Lower leg skin (tissue), 4 donors: ENCODE measurements around the gene ERGIC1. TPM values are rescaled to one million over a fixed set of nuclear protein-coding genes. Genes with fewer than 3 reads are reported as not detected.

Experiments used
- DNase-seq, 2 donors: peaks; one replicate each; pipeline ENCODE4 v3.0.0-alpha.2; 2019; ENCODE audit warnings: low spot score in 2 of 2
- H3K4me3 ChIP-seq: fragments of 200-600 bp; sonication (generic); 2 replicates; pipeline ENCODE4 v1.5.1; 2017; ENCODE audit warnings: mild to moderate bottlenecking, low read depth; ENCODE audit not compliant: poor library complexity, severe bottlenecking
- CTCF ChIP-seq, 3 donors: fragments of 450-650 bp; IDR thresholded peaks; one replicate each; pipeline ENCODE4 v1.5.1; 2016; ENCODE audit warnings: antibody characterized with exemption in 3 of 3, mild to moderate bottlenecking in 3 of 3, moderate library complexity in 2 of 3
- POLR2A ChIP-seq, 2 donors: fragments of 450-650 bp; IDR thresholded peaks; one replicate each; pipeline ENCODE4 v1.6.1; 2016 to 2017; ENCODE audit warnings: antibody characterized with exemption in 2 of 2, mild to moderate bottlenecking in 1 of 2, moderate library complexity in 1 of 2
- WGBS, 2 donors: methylation state at CpG; one replicate each; pipeline ENCODE4 v1.1.5; 2018; 5-methylcytosine and 5-hydroxymethylcytosine counted together
- intact Hi-C: fragments of 100-400 bp; cut with DNase I; formaldehyde crosslinking; loops from one replicate; pipeline ENCODE4 v1.15.0; 2023; ENCODE audit warnings: low total_unique reads
- total RNA-seq, 4 donors: library from RNA; depleted of rRNA; stranded (reverse); fragments of >200 nt; gene quantifications; one replicate each; pipeline ENCODE4 v1.1.0, GENCODE V29; 2016

The ERGIC1 gene
- total RNA-seq, 4 donors from 2014 or later = 62.9 to 114 (median 82.6) TPM

- intact Hi-C loops = no loop called here
- DNase-seq = peak in 1 of 2 donors; percentile 84
- WGBS, 2 donors = 63 to 71% methylated on average over 9 of the region's 9 CpGs
Observed at GRCh38 chr5:172789687-172790495, 44.2 kb upstream of the ERGIC1 start.

DNA sequence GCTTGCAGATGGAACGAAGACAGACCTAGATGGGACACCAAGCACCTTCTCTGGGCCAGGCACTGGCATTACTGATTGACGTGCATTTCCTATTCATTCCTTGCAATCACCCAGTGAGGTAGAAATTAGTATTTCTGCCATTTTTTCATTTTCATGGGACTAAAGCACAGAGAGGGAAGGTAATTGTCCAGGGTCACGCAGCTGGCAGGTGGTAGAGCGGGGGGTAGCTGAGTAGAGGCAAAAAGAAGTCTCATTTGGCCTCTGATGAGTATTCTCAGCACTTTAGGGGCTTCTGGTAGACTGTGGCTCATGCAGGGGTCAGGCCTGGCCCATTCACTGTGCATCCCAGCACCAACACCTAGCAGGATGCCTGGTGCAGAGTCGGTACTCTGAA, 43.6 kb upstream of the ERGIC1 start:
- intact Hi-C loops = no loop called here
- no peak overlapping the region for H3K4me3 ChIP-seq
- DNase-seq = peak in 1 of 2 donors; percentile 59
- 74 to 88% methylated on average over 5 of the region's 5 CpGs for WGBS, 2 donors
- TF ChIP-seq POLR2A (IDR thresholded peaks at IDR 0.05) (no peak), CTCF (IDR thresholded peaks at IDR 0.05) (no peak)

More at GRCh38 chr5:172789687-172790495, 44.2 kb upstream of the ERGIC1 start:
- no peak overlapping the region for H3K4me3 ChIP-seq
- TF ChIP-seq POLR2A (IDR thresholded peaks at IDR 0.05) (no peak), CTCF (IDR thresholded peaks at IDR 0.05) (no peak)

- TF ChIP-seq POLR2A (IDR thresholded peaks at IDR 0.05) = no peak
- TF ChIP-seq CTCF (IDR thresholded peaks at IDR 0.05) = no peak
- no peak overlapping the region for H3K4me3 ChIP-seq
- peak in 1 of 2 donors; percentile 85 for DNase-seq
- intact Hi-C loops = no loop called here
- 59 to 65% methylated on average over 5 of the region's 6 CpGs for WGBS, 2 donors
Observed at GRCh38 chr5:172791286-172791685, 42.8 kb upstream of the ERGIC1 start.

GRCh38 chr5:172791726-172792445, 42.2 kb upstream of the ERGIC1 start:
- intact Hi-C loops = no loop called here
- H3K4me3 ChIP-seq = no peak overlapping the region
- TF ChIP-seq CTCF (IDR thresholded peaks at IDR 0.05) (no peak), POLR2A (IDR thresholded peaks at IDR 0.05) (no peak)
- WGBS, 2 donors = 88 to 90% methylated on average over 10 of the region's 10 CpGs
- DNase-seq = peak in 1 of 2 donors; percentile 80

GRCh38 chr5:172792701-172793570, 41.1 kb upstream of the ERGIC1 start:
- no peak for TF ChIP-seq CTCF (IDR thresholded peaks at IDR 0.05)
- no peak for TF ChIP-seq POLR2A (IDR thresholded peaks at IDR 0.05)
- peak in 1 of 2 donors; percentile 74 for DNase-seq
- H3K4me3 ChIP-seq = no peak overlapping the region
- intact Hi-C loops = no loop called here
- 87 to 90% methylated on average over 13 of the region's 13 CpGs for WGBS, 2 donors
